ENCODE results near the gene OTUB2. TPM values are rescaled to one million over a fixed set of nuclear protein-coding genes. Genes with fewer than 3 reads are reported as not detected.

The OTUB2 gene
- total RNA-seq, 4 donors from 2014 or later = 0.21 to 0.66 (median 0.60) TPM; not detected in 1

DNA sequence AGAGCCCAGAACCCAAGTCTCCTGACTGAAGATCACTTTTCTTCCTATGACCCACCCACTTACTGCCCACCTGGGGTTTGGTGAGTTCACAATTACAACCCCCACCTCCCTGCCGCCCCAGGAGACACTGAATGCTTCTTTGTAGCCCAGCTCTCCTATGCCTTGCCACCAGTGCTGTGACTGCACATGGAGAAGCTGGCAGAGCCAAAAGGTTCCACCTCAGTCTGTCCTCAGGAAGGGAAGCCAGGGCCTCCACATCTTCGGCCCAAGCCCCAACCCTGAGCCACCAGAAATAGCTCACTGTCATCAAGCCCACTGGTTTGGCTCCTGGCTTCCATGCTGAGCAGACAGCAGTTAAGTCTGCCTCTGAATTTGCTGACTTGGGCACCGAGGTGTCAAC, 25.6 kb downstream of the OTUB2 start:
- Histone ChIP-seq H3K36me3 (peaks cover 0 to 99% (median 46%) of the 10 kb centered on the region in 3 donors), H3K27me3 (no peaks in the 10 kb centered on the region), H3K9me3 (no peaks in the 10 kb centered on the region), H3K4me1 (peaks cover 0 to 13% (median 0%) of the 10 kb centered on the region in 4 donors), H3K4me3 (no peak overlapping the region), H3K27ac (peak overlapping the region in 1 of 4 donors; percentile 58)
- WGBS, 2 donors = 65 to 82% methylated on average over 2 to 3 of the region's 3 CpGs
- DNase-seq (ENCODE audit: low spot score in 2 of 2) = no peak
- no peak for TF ChIP-seq POLR2A (IDR thresholded peaks at IDR 0.05)
- TF ChIP-seq, protein P1, sequence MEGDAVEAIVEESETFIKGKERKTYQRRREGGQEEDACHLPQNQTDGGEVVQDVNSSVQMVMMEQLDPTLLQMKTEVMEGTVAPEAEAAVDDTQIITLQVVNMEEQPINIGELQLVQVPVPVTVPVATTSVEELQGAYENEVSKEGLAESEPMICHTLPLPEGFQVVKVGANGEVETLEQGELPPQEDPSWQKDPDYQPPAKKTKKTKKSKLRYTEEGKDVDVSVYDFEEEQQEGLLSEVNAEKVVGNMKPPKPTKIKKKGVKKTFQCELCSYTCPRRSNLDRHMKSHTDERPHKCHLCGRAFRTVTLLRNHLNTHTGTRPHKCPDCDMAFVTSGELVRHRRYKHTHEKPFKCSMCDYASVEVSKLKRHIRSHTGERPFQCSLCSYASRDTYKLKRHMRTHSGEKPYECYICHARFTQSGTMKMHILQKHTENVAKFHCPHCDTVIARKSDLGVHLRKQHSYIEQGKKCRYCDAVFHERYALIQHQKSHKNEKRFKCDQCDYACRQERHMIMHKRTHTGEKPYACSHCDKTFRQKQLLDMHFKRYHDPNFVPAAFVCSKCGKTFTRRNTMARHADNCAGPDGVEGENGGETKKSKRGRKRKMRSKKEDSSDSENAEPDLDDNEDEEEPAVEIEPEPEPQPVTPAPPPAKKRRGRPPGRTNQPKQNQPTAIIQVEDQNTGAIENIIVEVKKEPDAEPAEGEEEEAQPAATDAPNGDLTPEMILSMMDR (IDR thresholded peaks at IDR 0.05) = no peak
- no peak for TF ChIP-seq EP300 (IDR thresholded peaks at IDR 0.05)

GRCh38 chr14:94052199-94052598, 26.1 kb downstream of the OTUB2 start:
- Histone ChIP-seq H3K27ac (peak overlapping the region in 1 of 4 donors; percentile 58), H3K36me3 (peaks cover 0 to 99% (median 46%) of the 10 kb centered on the region in 3 donors), H3K27me3 (no peaks in the 10 kb centered on the region), H3K9me3 (no peaks in the 10 kb centered on the region), H3K4me1 (peaks cover 0 to 17% (median 2%) of the 10 kb centered on the region in 4 donors), H3K4me3 (no peak overlapping the region)
- TF ChIP-seq EP300 (IDR thresholded peaks at IDR 0.05) = no peak
- WGBS, 2 donors = 80 to 88% methylated on average over 1 of the region's 1 CpG
- DNase-seq (ENCODE audit: low spot score in 2 of 2) = no peak

GRCh38 chr14:94052662-94053061, 26.5 kb downstream of the OTUB2 start:
- no peak overlapping the region for H3K4me3 ChIP-seq
- no peak for DNase-seq (ENCODE audit: low spot score in 2 of 2)
- H3K27me3 ChIP-seq = no peaks in the 10 kb centered on the region
- 87 to 96% methylated on average over 4 of the region's 4 CpGs for WGBS, 2 donors
- H3K36me3 ChIP-seq = peaks cover 0 to 99% (median 46%) of the 10 kb centered on the region in 3 donors
- H3K4me1 ChIP-seq = peaks cover 0 to 22% (median 4%) of the 10 kb centered on the region in 4 donors
- no peak overlapping the region for H3K27ac ChIP-seq
- TF ChIP-seq EP300 (IDR thresholded peaks at IDR 0.05) (no peak), POLR2A (IDR thresholded peaks at IDR 0.05) (no peak)
- TF ChIP-seq, protein P1 (IDR thresholded peaks at IDR 0.05) = no peak
- H3K9me3 ChIP-seq = no peaks in the 10 kb centered on the region

DNA sequence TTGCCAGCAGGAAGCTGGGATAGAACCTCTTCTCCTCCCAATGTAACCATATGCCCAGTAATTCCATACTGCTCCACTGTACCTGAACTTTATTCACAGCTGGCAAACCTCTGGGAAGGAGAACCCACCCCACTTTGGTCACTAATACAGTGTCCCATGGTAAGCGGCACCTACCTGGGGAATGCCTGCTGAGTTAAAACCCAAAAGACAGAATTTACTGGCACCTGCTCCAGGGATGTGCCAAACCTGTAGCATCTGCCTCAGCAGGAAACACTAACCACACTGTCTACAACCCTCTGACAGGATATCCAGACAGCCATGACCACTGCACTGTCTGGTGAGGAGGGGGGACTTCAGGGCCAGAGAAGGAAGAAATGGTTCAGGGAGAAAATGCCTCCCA, 28.3 kb downstream of the OTUB2 start:
- H3K4me1 ChIP-seq = peaks cover 0 to 39% (median 5%) of the 10 kb centered on the region in 4 donors
- no peaks in the 10 kb centered on the region for H3K27me3 ChIP-seq
- DNase-seq (ENCODE audit: low spot score in 2 of 2) = no peak
- H3K9me3 ChIP-seq = no peaks in the 10 kb centered on the region
- H3K27ac ChIP-seq = no peak overlapping the region
- no peak overlapping the region for H3K4me3 ChIP-seq
- WGBS, 2 donors = 93 to 100% methylated on average over 1 of the region's 1 CpG
- H3K36me3 ChIP-seq = peaks cover 0 to 99% (median 36%) of the 10 kb centered on the region in 3 donors
- TF ChIP-seq, protein P1 (IDR thresholded peaks at IDR 0.05) = no peak
- TF ChIP-seq EP300 (IDR thresholded peaks at IDR 0.05) (no peak), POLR2A (IDR thresholded peaks at IDR 0.05) (no peak)

DNA sequence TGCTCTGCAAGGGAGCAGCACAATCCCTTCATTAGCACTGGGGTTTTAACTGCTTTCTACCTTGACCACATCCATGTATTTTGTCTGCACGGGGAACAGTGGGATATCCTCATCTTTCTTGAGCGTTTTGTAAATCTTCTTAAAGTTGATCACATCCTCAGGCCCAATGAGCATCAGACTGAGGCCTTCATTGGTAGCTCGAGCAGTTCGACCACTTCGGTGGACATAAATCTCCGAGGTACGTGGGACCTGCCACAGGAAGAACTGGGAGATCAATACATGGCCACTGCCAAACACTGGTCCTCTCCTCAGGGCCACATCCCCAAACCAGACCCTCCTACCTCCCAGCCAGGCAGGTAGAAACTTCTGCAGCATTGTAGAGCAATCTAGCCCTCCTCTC, 28.8 kb downstream of the OTUB2 start:
- WGBS, 2 donors = 89 to 98% methylated on average over 7 of the region's 7 CpGs
- no peak for DNase-seq (ENCODE audit: low spot score in 2 of 2)
- no peaks in the 10 kb centered on the region for H3K9me3 ChIP-seq

More for the DNA sequence above, 28.8 kb downstream of the OTUB2 start:
- TF ChIP-seq, protein P1 (IDR thresholded peaks at IDR 0.05) = no peak
- TF ChIP-seq EP300 (IDR thresholded peaks at IDR 0.05) (no peak), POLR2A (IDR thresholded peaks at IDR 0.05) (no peak)
- Histone ChIP-seq H3K27me3 (no peaks in the 10 kb centered on the region), H3K4me1 (peaks cover 0 to 43% (median 5%) of the 10 kb centered on the region in 4 donors), H3K36me3 (peaks cover 0 to 99% (median 34%) of the 10 kb centered on the region in 3 donors), H3K27ac (peak overlapping the region in 1 of 4 donors; percentile 65), H3K4me3 (no peak overlapping the region)
